GM23338 (cell line): ENCODE measurements around the gene ZFYVE16. TPM values are rescaled to one million over a fixed set of nuclear protein-coding genes. Genes with fewer than 3 reads are reported as not detected.

Source experiments
- ATAC-seq: fragments of 200-7000 bp; cut with Tn5 transposase; 3 replicates; pipeline ENCODE4 v1.9.1; 2020
- DNase-seq: peaks from one replicate; pipeline ENCODE4 v3.0.0-alpha.2; 2015; ENCODE audit warnings: low spot score
- H2AFZ ChIP-seq: fragments of 200-600 bp; sonication (generic); 2 replicates; pipeline ENCODE4 v1.8.0; 2016; ENCODE audit warnings: antibody characterized with exemption, mild to moderate bottlenecking, moderate library complexity
- H3F3A ChIP-seq: fragments of 200-600 bp; sonication (generic); replicated peaks from 2 replicates; pipeline ENCODE4 v1.8.0; 2017; ENCODE audit warnings: antibody characterized with exemption, mixed run types, low read depth
- H3K27ac ChIP-seq: fragments of 200-600 bp; sonication (generic); 2 replicates; pipeline ENCODE4 v1.6.1; 2016; ENCODE audit warnings: low read depth
- H3K27me3 ChIP-seq: fragments of 200-600 bp; sonication (generic); 2 replicates; pipeline ENCODE4 v1.8.0; 2016; ENCODE audit warnings: mild to moderate bottlenecking, mixed run types, moderate library complexity; ENCODE audit not compliant: insufficient read depth
- H3K36me3 ChIP-seq: fragments of 200-600 bp; sonication (generic); 2 replicates; pipeline ENCODE4 v1.8.0; 2016; ENCODE audit warnings: mild to moderate bottlenecking; ENCODE audit not compliant: insufficient read depth
- H3K4me1 ChIP-seq: fragments of 200-600 bp; sonication (generic); 2 replicates; pipeline ENCODE4 v1.8.0; 2016; ENCODE audit warnings: mild to moderate bottlenecking, moderate library complexity; ENCODE audit not compliant: insufficient read depth
- H3K4me2 ChIP-seq: fragments of 200-600 bp; sonication (generic); 2 replicates; pipeline ENCODE4 v1.7.1; 2017; ENCODE audit warnings: mixed run types
- H3K4me3 ChIP-seq: fragments of 200-600 bp; sonication (generic); 2 replicates; pipeline ENCODE4 v1.6.1; 2016; ENCODE audit warnings: mixed run types
- H3K79me2 ChIP-seq: fragments of 200-600 bp; sonication (generic); replicated peaks from 2 replicates; pipeline ENCODE4 v1.8.0; 2017; ENCODE audit warnings: mild to moderate bottlenecking; ENCODE audit not compliant: insufficient read depth
- H3K9me2 ChIP-seq: fragments of 200-600 bp; sonication (generic); 2 replicates; pipeline ENCODE4 v1.8.0; 2017; ENCODE audit not compliant: insufficient read depth
- H4K20me1 ChIP-seq: fragments of 200-600 bp; sonication (generic); replicated peaks from 2 replicates; pipeline ENCODE4 v1.8.0; 2017; ENCODE audit warnings: mild to moderate bottlenecking; ENCODE audit not compliant: insufficient read depth
- H3K27ac Mint-ChIP-seq: 2 replicates; pipeline ENCODE4 v1.8.0; 2020; ENCODE audit warnings: inconsistent platforms, mild to moderate bottlenecking, moderate library complexity, mixed read lengths
- H3K27me3 Mint-ChIP-seq: 3 replicates; pipeline ENCODE4 v1.8.0; 2022; ENCODE audit warnings: low read depth, mild to moderate bottlenecking, moderate library complexity, mixed read lengths, inconsistent platforms; ENCODE audit not compliant: insufficient read depth, poor library complexity
- H3K36me3 Mint-ChIP-seq: 3 replicates; pipeline ENCODE4 v1.8.0; 2021; ENCODE audit warnings: low read depth, mild to moderate bottlenecking, inconsistent platforms, moderate library complexity, mixed read lengths
- H3K4me1 Mint-ChIP-seq: 3 replicates; pipeline ENCODE4 v1.8.0; 2020; ENCODE audit warnings: mild to moderate bottlenecking, inconsistent platforms, mixed read lengths
- H3K4me3 Mint-ChIP-seq: 3 replicates; pipeline ENCODE4 v1.8.0; 2021; ENCODE audit warnings: moderate library complexity, mild to moderate bottlenecking, inconsistent platforms, mixed read lengths
- H3K9me3 Mint-ChIP-seq: 3 replicates; pipeline ENCODE4 v1.8.0; 2020; ENCODE audit warnings: moderate library complexity, mild to moderate bottlenecking, inconsistent platforms, mixed read lengths
- CREB1 ChIP-seq: fragments of 250-450 bp; sonication (Bioruptor Pico); IDR thresholded peaks from 2 replicates; pipeline ENCODE4 v1.5.0; 2020; ENCODE audit warnings: low read depth, mild to moderate bottlenecking, moderate library complexity
- EZH2 ChIP-seq: fragments of 200-600 bp; sonication (generic); IDR thresholded peaks from one replicate; pipeline ENCODE4 v1.8.0; 2017; ENCODE audit warnings: antibody characterized with exemption, mild to moderate bottlenecking, low read depth; ENCODE audit not compliant: unreplicated experiment
- EZH2phosphoT487 ChIP-seq: fragments of 200-600 bp; sonication (generic); IDR thresholded peaks from one replicate; pipeline ENCODE4 v1.8.1; 2018; ENCODE audit warnings: antibody characterized with exemption; ENCODE audit not compliant: unreplicated experiment
- JUNB ChIP-seq: IDR thresholded peaks from one replicate; pipeline ENCODE4 v1.6.1; 2016; ENCODE audit warnings: antibody characterized with exemption; ENCODE audit not compliant: unreplicated experiment
- NANOG ChIP-seq: IDR thresholded peaks from 2 replicates; pipeline ENCODE4 v1.6.1; 2016; ENCODE audit warnings: antibody characterized with exemption, borderline replicate concordance
- POLR2AphosphoS5 ChIP-seq: IDR thresholded peaks from 2 replicates; pipeline ENCODE4 v1.6.1; 2016; ENCODE audit warnings: antibody characterized with exemption, low read depth
- STAT1 ChIP-seq: IDR thresholded peaks from one replicate; pipeline ENCODE4 v1.6.1; 2016; ENCODE audit warnings: antibody characterized with exemption; ENCODE audit not compliant: unreplicated experiment
- ZNF114 ChIP-seq: fragments of 250-450 bp; sonication (Bioruptor Pico); IDR thresholded peaks from 2 replicates; pipeline ENCODE4 v1.5.0; 2020; ENCODE audit warnings: mild to moderate bottlenecking, moderate library complexity
- ZNF331 ChIP-seq: fragments of 250-450 bp; sonication (Bioruptor Pico); IDR thresholded peaks from 2 replicates; pipeline ENCODE4 v1.5.0; 2020; ENCODE audit warnings: low read depth, mild to moderate bottlenecking, moderate library complexity
- polyA plus RNA-seq: library from polyadenylated mRNA; unstranded; fragments of >200 nt; fragmentation: Nextera tagmentation; extraction: Ambion mirVana; gene quantifications from 2 replicates; pipeline ENCODE4 v1.2.1, GENCODE V29; 2016
- total RNA-seq: library from RNA; depleted of rRNA; stranded (reverse); fragments of >200 nt; shearing (Covaris generic); gene quantifications from 2 replicates; pipeline ENCODE4 v1.2.3, GENCODE V29; 2014
- TF ChIP-seq, protein P1 (sequence below): fragments of 250-450 bp; sonication (Bioruptor Pico); IDR thresholded peaks from 2 replicates; pipeline ENCODE4 v1.5.0; 2020; ENCODE audit warnings: mild to moderate bottlenecking, moderate library complexity
- TF ChIP-seq, protein P2 (sequence below): IDR thresholded peaks from one replicate; pipeline ENCODE4 v1.6.1; 2018; ENCODE audit warnings: antibody characterized with exemption; ENCODE audit not compliant: unreplicated experiment
- TF ChIP-seq, protein P3 (sequence below): IDR thresholded peaks from 2 replicates; pipeline ENCODE4 v1.6.1; 2016; ENCODE audit warnings: antibody characterized with exemption
- TF ChIP-seq, protein P4 (sequence below), 2 experiments: fragments of 200-600 bp in 1 of 2; sonication (generic) in 1 of 2; conservative IDR thresholded peaks; 2 replicates each; pipeline versions ENCODE4 v1.5.1 to v1.6.1; 2016 to 2017; ENCODE audit warnings: antibody characterized with exemption in 2 of 2, low read depth in 2 of 2, mild to moderate bottlenecking in 2 of 2, moderate library complexity in 1 of 2

ZFYVE16 gene
- total and polyA plus RNA-seq, 2 experiments from 2014 or later: 24.2 to 26.6 TPM

DNA sequence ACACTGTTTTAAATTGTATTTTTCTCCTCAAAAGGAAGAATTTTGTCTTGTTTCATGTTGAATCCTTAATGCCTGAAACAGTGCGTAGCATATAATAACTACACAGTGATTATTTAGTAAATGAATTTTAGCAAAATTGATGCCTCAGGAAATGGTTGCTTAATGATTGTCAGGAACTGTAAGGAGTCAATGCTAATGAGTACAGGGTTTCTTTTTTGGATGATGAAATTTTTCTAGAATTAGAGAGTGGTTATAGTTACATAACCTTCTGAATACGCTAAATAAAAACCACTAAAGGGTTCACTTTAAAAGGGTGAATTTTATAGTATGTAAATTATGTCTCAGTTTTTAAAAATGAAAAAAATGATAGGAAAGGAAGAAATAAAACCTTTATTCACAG is 94.9 kb downstream of the ZFYVE16 start:
- H3K79me2 ChIP-seq: no peaks in the 10 kb centered on the region
- Mint-ChIP-seq H3K36me3 (no peaks in the 10 kb centered on the region), H3K4me1 (peaks cover 9% of the 10 kb centered on the region), H3K4me3 (no peak overlapping the region), H3K9me3 (no peaks in the 10 kb centered on the region; the same call in 2 of the 3 replicates), H3K27ac (no peak overlapping the region), H3K27me3 (peaks cover 2% of the 10 kb centered on the region)
- DNase-seq: no peak
- ATAC-seq: no peak
- no peak overlapping the region for H3K27ac ChIP-seq
- H3K4me1 ChIP-seq: no peaks in the 10 kb centered on the region
- H3K9me2 ChIP-seq: no peaks in the 10 kb centered on the region
- TF ChIP-seq, protein P1, sequence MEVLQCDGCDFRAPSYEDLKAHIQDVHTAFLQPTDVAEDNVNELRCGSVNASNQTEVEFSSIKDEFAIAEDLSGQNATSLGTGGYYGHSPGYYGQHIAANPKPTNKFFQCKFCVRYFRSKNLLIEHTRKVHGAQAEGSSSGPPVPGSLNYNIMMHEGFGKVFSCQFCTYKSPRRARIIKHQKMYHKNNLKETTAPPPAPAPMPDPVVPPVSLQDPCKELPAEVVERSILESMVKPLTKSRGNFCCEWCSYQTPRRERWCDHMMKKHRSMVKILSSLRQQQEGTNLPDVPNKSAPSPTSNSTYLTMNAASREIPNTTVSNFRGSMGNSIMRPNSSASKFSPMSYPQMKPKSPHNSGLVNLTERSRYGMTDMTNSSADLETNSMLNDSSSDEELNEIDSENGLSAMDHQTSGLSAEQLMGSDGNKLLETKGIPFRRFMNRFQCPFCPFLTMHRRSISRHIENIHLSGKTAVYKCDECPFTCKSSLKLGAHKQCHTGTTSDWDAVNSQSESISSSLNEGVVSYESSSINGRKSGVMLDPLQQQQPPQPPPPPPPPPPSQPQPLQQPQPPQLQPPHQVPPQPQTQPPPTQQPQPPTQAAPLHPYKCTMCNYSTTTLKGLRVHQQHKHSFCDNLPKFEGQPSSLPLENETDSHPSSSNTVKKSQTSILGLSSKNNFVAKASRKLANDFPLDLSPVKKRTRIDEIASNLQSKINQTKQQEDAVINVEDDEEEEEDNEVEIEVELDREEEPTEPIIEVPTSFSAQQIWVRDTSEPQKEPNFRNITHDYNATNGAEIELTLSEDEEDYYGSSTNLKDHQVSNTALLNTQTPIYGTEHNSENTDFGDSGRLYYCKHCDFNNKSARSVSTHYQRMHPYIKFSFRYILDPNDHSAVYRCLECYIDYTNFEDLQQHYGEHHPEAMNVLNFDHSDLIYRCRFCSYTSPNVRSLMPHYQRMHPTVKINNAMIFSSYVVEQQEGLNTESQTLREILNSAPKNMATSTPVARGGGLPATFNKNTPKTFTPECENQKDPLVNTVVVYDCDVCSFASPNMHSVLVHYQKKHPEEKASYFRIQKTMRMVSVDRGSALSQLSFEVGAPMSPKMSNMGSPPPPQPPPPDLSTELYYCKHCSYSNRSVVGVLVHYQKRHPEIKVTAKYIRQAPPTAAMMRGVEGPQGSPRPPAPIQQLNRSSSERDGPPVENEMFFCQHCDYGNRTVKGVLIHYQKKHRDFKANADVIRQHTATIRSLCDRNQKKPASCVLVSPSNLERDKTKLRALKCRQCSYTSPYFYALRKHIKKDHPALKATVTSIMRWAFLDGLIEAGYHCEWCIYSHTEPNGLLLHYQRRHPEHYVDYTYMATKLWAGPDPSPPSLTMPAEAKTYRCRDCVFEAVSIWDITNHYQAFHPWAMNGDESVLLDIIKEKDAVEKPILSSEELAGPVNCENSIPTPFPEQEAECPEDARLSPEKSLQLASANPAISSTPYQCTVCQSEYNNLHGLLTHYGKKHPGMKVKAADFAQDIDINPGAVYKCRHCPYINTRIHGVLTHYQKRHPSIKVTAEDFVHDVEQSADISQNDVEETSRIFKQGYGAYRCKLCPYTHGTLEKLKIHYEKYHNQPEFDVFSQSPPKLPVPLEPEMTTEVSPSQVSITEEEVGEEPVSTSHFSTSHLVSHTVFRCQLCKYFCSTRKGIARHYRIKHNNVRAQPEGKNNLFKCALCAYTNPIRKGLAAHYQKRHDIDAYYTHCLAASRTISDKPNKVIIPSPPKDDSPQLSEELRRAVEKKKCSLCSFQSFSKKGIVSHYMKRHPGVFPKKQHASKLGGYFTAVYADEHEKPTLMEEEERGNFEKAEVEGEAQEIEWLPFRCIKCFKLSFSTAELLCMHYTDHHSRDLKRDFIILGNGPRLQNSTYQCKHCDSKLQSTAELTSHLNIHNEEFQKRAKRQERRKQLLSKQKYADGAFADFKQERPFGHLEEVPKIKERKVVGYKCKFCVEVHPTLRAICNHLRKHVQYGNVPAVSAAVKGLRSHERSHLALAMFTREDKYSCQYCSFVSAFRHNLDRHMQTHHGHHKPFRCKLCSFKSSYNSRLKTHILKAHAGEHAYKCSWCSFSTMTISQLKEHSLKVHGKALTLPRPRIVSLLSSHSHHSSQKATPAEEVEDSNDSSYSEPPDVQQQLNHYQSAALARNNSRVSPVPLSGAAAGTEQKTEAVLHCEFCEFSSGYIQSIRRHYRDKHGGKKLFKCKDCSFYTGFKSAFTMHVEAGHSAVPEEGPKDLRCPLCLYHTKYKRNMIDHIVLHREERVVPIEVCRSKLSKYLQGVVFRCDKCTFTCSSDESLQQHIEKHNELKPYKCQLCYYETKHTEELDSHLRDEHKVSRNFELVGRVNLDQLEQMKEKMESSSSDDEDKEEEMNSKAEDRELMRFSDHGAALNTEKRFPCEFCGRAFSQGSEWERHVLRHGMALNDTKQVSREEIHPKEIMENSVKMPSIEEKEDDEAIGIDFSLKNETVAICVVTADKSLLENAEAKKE (CRISPR knock-in tag): no peak
- TF ChIP-seq CREB1 (CRISPR knock-in tag) (no peak), EZH2phosphoT487 (no peak), JUNB (no peak), STAT1 (no peak), ZNF114 (no peak), ZNF331 (CRISPR knock-in tag) (no peak), EZH2 (no peak), POLR2AphosphoS5 (no peak), NANOG (no peak)
- TF ChIP-seq, protein P2, sequence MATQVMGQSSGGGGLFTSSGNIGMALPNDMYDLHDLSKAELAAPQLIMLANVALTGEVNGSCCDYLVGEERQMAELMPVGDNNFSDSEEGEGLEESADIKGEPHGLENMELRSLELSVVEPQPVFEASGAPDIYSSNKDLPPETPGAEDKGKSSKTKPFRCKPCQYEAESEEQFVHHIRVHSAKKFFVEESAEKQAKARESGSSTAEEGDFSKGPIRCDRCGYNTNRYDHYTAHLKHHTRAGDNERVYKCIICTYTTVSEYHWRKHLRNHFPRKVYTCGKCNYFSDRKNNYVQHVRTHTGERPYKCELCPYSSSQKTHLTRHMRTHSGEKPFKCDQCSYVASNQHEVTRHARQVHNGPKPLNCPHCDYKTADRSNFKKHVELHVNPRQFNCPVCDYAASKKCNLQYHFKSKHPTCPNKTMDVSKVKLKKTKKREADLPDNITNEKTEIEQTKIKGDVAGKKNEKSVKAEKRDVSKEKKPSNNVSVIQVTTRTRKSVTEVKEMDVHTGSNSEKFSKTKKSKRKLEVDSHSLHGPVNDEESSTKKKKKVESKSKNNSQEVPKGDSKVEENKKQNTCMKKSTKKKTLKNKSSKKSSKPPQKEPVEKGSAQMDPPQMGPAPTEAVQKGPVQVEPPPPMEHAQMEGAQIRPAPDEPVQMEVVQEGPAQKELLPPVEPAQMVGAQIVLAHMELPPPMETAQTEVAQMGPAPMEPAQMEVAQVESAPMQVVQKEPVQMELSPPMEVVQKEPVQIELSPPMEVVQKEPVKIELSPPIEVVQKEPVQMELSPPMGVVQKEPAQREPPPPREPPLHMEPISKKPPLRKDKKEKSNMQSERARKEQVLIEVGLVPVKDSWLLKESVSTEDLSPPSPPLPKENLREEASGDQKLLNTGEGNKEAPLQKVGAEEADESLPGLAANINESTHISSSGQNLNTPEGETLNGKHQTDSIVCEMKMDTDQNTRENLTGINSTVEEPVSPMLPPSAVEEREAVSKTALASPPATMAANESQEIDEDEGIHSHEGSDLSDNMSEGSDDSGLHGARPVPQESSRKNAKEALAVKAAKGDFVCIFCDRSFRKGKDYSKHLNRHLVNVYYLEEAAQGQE: no peak
- TF ChIP-seq, protein P3, sequence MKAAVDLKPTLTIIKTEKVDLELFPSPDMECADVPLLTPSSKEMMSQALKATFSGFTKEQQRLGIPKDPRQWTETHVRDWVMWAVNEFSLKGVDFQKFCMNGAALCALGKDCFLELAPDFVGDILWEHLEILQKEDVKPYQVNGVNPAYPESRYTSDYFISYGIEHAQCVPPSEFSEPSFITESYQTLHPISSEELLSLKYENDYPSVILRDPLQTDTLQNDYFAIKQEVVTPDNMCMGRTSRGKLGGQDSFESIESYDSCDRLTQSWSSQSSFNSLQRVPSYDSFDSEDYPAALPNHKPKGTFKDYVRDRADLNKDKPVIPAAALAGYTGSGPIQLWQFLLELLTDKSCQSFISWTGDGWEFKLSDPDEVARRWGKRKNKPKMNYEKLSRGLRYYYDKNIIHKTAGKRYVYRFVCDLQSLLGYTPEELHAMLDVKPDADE: no peak
- TF ChIP-seq, protein P4, sequence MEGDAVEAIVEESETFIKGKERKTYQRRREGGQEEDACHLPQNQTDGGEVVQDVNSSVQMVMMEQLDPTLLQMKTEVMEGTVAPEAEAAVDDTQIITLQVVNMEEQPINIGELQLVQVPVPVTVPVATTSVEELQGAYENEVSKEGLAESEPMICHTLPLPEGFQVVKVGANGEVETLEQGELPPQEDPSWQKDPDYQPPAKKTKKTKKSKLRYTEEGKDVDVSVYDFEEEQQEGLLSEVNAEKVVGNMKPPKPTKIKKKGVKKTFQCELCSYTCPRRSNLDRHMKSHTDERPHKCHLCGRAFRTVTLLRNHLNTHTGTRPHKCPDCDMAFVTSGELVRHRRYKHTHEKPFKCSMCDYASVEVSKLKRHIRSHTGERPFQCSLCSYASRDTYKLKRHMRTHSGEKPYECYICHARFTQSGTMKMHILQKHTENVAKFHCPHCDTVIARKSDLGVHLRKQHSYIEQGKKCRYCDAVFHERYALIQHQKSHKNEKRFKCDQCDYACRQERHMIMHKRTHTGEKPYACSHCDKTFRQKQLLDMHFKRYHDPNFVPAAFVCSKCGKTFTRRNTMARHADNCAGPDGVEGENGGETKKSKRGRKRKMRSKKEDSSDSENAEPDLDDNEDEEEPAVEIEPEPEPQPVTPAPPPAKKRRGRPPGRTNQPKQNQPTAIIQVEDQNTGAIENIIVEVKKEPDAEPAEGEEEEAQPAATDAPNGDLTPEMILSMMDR (conservative IDR thresholded peaks at IDR 0.05; ENCODE audit: low read depth in 2 of 2): no peak
- H3K4me3 ChIP-seq: no peak overlapping the region
- no peak overlapping the region for H2AFZ ChIP-seq
- H3K36me3 ChIP-seq: no peaks in the 10 kb centered on the region
- H4K20me1 ChIP-seq: no peaks in the 10 kb centered on the region
- H3K4me2 ChIP-seq: no peak overlapping the region
- H3F3A ChIP-seq: no peaks in the 10 kb centered on the region
- no peaks in the 10 kb centered on the region for H3K27me3 ChIP-seq
